GM18505 (cell line): Measurements from ENCODE around the gene MTFP1.
"Not testable (repeated sequence)": the region's sequence is repeated elsewhere in the genome, so short reads cannot be mapped to it uniquely, and the experiment has no call there.

Experiments
- ATAC-seq: cut with Tn5 transposase; IDR thresholded peaks from one replicate; pipeline ENCODE4 v1.9.1; 2021; ENCODE audit not compliant: unreplicated experiment
- POLR2A ChIP-seq: IDR thresholded peaks from 4 replicates; pipeline ENCODE4 v1.6.1; 2011; ENCODE audit warnings: borderline replicate concordance; ENCODE audit not compliant: insufficient read depth, insufficient read length; ENCODE audit errors: extremely low read depth

MTFP1 gene

GRCh38 chr22:30439226-30439625 is 13.7 kb downstream of the MTFP1 start:
- TF ChIP-seq POLR2A: no peak
- ATAC-seq: no peak

- no peak for TF ChIP-seq POLR2A
- no peak for ATAC-seq
These were observed 14.3 kb downstream of the MTFP1 start for GRCh38 chr22:30439836-30440235.

- ATAC-seq: no peak
- TF ChIP-seq POLR2A: no peak
These were observed 15.5 kb downstream of the MTFP1 start for GRCh38 chr22:30441088-30441487.

GRCh38 chr22:30444632-30445437 is 19.3 kb downstream of the MTFP1 start:
- peak; percentile 37 for TF ChIP-seq POLR2A
- ATAC-seq: no peak

DNA sequence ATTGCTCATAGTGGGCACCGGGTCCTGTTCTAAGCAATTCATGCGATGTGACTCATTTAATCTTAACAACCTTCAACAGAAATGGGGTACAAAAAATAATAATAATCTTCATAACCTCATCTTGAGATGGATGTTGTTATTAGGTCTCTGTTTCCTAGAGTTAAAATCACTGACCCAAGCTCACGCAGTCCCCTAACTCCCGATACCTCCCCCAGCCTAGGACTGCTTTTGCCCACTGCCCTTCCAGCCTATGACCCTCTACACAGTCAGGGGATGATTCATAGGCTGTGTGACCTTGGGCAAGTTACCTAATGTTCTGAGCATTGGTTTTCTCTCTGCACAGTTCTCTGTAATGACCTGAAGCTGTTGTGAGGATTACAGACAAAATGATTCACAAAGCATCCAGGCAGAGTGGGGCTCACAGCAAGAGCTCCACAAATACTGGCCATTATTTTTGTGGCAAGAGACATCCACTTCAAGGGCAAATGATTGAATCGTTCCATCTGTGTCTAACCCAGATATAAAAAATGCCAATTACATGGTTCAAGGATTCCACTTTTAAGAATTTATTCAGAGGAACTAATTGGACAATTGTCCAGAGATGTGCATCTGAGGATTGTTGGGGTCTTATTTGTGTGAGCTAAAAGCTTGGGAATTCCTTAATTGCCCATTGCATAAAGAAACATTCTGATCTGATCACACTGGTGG is 20.0 kb downstream of the MTFP1 start:
- ATAC-seq: no peak
- no peak for TF ChIP-seq POLR2A

GRCh38 chr22:30447656-30448055 is 22.1 kb downstream of the MTFP1 start:
- no peak for TF ChIP-seq POLR2A
- ATAC-seq: no peak

DNA sequence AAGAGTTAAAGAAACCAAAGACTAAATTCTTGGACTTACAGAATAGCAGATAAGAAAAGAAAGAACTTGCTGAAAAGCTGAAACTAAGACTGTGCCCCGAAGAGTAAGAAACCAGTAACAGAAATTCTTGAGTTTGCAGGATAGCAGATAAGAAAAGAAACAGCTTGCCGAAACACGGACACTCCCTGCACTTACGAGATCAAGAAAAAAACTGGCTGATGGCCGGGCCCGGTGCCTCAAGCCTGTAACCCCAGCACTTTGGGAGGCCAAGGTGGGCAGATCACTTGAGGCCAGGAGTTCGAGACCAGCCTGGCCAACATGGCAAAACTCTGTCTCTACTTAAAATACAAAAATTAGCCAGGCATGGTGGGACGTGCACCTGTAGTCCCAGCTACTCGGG is 25.9 kb downstream of the MTFP1 start:
- not testable (repeated sequence) for ATAC-seq

DNA sequence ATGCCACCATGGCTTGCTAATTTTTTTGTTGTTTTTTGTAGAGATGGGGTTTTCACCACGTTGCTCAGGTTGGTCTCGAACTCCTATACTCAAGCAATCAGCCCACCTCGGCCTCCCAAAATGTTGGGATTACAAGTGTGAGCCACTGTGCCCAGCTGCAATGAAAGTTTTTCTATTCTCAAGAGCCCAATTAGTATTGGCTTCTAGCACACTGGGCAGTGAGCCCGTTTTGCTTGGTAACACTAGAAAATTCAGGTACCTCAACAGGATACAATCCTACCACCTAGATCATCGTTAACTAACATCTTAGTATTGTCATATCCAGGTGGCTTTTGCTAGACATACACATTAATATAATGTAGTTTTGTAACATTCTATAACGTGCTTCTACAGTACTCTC is 27.3 kb downstream of the MTFP1 start:
- no peak for TF ChIP-seq POLR2A

GRCh38 chr22:30453731-30454510 is 28.4 kb downstream of the MTFP1 start:
- ATAC-seq: no peak
- no peak for TF ChIP-seq POLR2A

More for the DNA sequence above, 27.3 kb downstream of the MTFP1 start:
- no peak for ATAC-seq

DNA sequence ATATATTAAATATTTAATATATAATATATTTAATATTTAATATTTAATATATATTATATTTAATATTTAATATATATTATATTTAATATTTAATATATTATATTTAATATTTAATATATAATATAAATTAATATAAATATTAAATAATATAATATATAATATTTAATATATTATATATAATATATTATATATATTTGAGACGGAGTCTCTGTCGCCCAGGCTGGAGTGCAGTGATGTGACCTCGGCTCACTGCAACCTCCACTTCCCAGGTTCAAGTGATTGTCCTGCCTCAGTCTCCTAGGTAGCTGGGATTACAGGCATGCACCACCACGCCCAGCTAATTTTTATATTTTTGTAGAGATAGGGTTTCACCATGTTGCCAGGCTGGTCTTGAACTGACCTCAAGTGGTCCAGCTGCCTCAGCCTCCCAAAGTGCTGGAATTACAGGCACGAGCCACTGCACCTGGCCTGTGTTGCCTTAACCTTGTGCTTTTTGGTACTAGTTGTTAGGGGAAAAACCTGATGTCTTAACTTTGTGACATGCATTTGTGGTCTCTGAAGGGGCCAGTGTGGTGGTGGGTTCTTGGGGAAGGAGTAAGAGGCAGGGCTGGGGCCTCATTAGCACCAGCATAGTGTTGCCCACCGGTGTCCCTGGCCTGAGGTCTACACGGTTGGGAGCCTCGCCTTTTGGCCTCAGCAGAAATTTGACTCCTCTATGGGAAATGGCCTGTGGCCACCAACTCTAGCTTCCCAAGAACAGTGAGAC is 29.7 kb downstream of the MTFP1 start:
- no peak for ATAC-seq
- no peak for TF ChIP-seq POLR2A

DNA sequence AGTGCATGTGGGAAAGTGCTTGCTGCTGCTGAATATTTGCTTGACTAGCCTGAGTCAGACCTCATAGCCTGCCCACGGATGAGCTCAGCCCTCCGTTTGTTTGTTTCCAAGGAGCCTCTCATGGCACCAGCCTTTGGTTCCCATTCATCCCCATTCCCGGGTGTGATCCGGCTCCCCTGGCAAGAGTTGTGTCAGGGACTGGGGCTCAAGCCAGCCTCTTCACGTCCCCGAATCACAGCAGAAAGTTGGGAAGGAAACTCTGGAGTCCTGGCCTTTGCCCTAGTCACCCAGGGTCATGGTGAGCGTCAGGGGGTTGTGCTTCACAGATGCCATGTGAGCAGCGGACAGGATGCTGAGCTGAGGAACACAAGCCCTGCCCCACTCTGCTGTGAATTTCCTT is 32.4 kb downstream of the MTFP1 start:
- no peak for ATAC-seq
- TF ChIP-seq POLR2A: no peak

- no peak for ATAC-seq
- no peak for TF ChIP-seq POLR2A
These were observed 33.8 kb downstream of the MTFP1 start for GRCh38 chr22:30459181-30460052.
